Endothelial cell of umbilical vein (primary cell): ENCODE results near the gene GPR33. TPM values are rescaled to one million over a fixed set of nuclear protein-coding genes. Genes with fewer than 3 reads are reported as not detected.

Experiments
- Bru-seq: library from RNA; stranded (reverse); fragments of 400-500 nt; gene quantifications from one replicate; lab custom pipeline; 2021; lab: Mats Ljungman, UMichigan
- BruChase-seq, 2 experiments: library from RNA; stranded (reverse); fragments of 400-500 nt; gene quantifications; one replicate each; lab custom pipeline; 2021; lab: Mats Ljungman, UMichigan
- BruUV-seq: library from RNA; stranded (reverse); fragments of 400-500 nt; replicated peaks from 2 replicates; lab custom pipeline; 2021; lab: Mats Ljungman, UMichigan
- CTCF ChIA-PET: fragments of 300-600, 350-600 bp; sonication (Branson Sonifier 250); formaldehyde crosslinking; loops from one replicate; lab custom pipeline; 2021; ENCODE audit warnings: antibody characterized with exemption, inconsistent platforms; lab: Charles Lee
- POLR2A ChIA-PET: fragments of 300-600, 350-600 bp; sonication (Branson Sonifier 250); formaldehyde crosslinking; loops from one replicate; lab custom pipeline; 2021; ENCODE audit warnings: antibody characterized with exemption, inconsistent platforms; lab: Charles Lee
- DNase-seq: peaks from one replicate; pipeline ENCODE4 v3.0.0-alpha.2; 2011; ENCODE audit warnings: low read depth, low spot score
- FAIRE-seq: peaks from 2 replicates; lab custom pipeline; 2011; peaks lifted over from hg19 to GRCh38; lab: Jason Lieb, UNC
- H2AFZ ChIP-seq: 2 replicates; pipeline ENCODE4 v1.6.0; 2012; ENCODE audit warnings: low read depth, low read length, control low read depth, inconsistent platforms
- H3K27ac ChIP-seq: 2 replicates; pipeline ENCODE4 v1.5.1; 2011; ENCODE audit warnings: low read depth, mild to moderate bottlenecking, control low read depth, low read length, moderate library complexity; ENCODE audit not compliant: insufficient read depth
- H3K27me3 ChIP-seq, 2 experiments: 2 replicates each; pipeline versions ENCODE4 v1.6.0 to v1.6.1; 2011; ENCODE audit warnings: low read length in 2 of 2, mixed read lengths in 1 of 2; ENCODE audit not compliant: control insufficient read depth in 2 of 2, insufficient read depth in 2 of 2
- H3K36me3 ChIP-seq, 2 experiments: 2 replicates in 1 of 2; 3 replicates in 1 of 2; pipeline ENCODE4 v1.5.1; 2011; ENCODE audit warnings: low read length in 2 of 2, mild to moderate bottlenecking in 1 of 2, moderate library complexity in 1 of 2; ENCODE audit not compliant: control insufficient read depth in 2 of 2, insufficient read depth in 2 of 2; ENCODE audit errors: extremely low read depth in 1 of 2
- H3K4me1 ChIP-seq: 3 replicates; pipeline ENCODE4 v1.5.1; 2011; ENCODE audit warnings: mild to moderate bottlenecking, low read length; ENCODE audit not compliant: control insufficient read depth, insufficient read depth; ENCODE audit errors: extremely low read depth
- H3K4me2 ChIP-seq: 2 replicates; pipeline ENCODE4 v1.6.1; 2011; ENCODE audit warnings: low read length, control low read depth, mixed read lengths; ENCODE audit not compliant: insufficient read depth
- H3K4me3 ChIP-seq, 3 experiments: fragments of 200-600 bp in 1 of 3; sonication (generic), shearing (Covaris generic) in 1 of 3; replicated peaks in 1 of 3; 2 replicates each; pipeline ENCODE4 v1.5.1; 2011 to 2016; ENCODE audit warnings: control low read depth in 3 of 3, low read length in 3 of 3, mild to moderate bottlenecking in 2 of 3, inconsistent platforms in 1 of 3, low read depth in 1 of 3, moderate library complexity in 1 of 3; ENCODE audit not compliant: insufficient read depth in 1 of 3
- H3K79me2 ChIP-seq: 2 replicates; pipeline ENCODE4 v1.6.0; 2012; ENCODE audit warnings: low read length, inconsistent platforms; ENCODE audit not compliant: control insufficient read depth, insufficient read depth
- H3K9ac ChIP-seq: replicated peaks from 2 replicates; pipeline ENCODE3; 2011; ENCODE audit warnings: low read length, control low read depth; ENCODE audit not compliant: insufficient read depth; ENCODE audit errors: extremely low read depth
- H3K9me1 ChIP-seq: replicated peaks from 3 replicates; pipeline ENCODE4 v1.6.0; 2011; ENCODE audit warnings: mild to moderate bottlenecking, low read length; ENCODE audit not compliant: control insufficient read depth, insufficient read depth; ENCODE audit errors: extremely low read depth
- H3K9me3 ChIP-seq: replicated peaks from 2 replicates; pipeline ENCODE4 v1.5.1; 2012; ENCODE audit warnings: low read length, inconsistent platforms; ENCODE audit not compliant: control insufficient read depth, insufficient read depth
- H4K20me1 ChIP-seq: replicated peaks from 2 replicates; pipeline ENCODE3; 2011; ENCODE audit warnings: mild to moderate bottlenecking, low read length; ENCODE audit not compliant: control insufficient read depth, insufficient read depth; ENCODE audit errors: extremely low read depth
- CTCF ChIP-seq, 2 donors: IDR thresholded peaks; 1 replicate in 1 of 2; 2 replicates in 1 of 2; pipeline ENCODE4 v1.5.1; 2011; ENCODE audit warnings: low read length in 2 of 2, mild to moderate bottlenecking in 2 of 2, moderate library complexity in 2 of 2, control low read depth in 1 of 2, inconsistent platforms in 1 of 2, low read depth in 1 of 2; ENCODE audit not compliant: insufficient read depth in 1 of 2; ENCODE audit errors: extremely low read depth in 1 of 2
- EZH2 ChIP-seq: IDR thresholded peaks from 2 replicates; pipeline ENCODE4 v1.6.1; 2012; ENCODE audit warnings: borderline replicate concordance, low read depth, mild to moderate bottlenecking, moderate library complexity, low read length, inconsistent platforms; ENCODE audit not compliant: severe bottlenecking
- FOS ChIP-seq: IDR thresholded peaks from 2 replicates; pipeline ENCODE4 v1.6.1; 2011; ENCODE audit warnings: mild to moderate bottlenecking, low read length, moderate library complexity, borderline replicate concordance; ENCODE audit not compliant: insufficient read depth
- GATA2 ChIP-seq: IDR thresholded peaks from 2 replicates; pipeline ENCODE4 v1.7.0; 2011; ENCODE audit warnings: low read depth, mild to moderate bottlenecking, moderate library complexity, mixed read lengths, low read length; ENCODE audit not compliant: insufficient read length, insufficient read depth
- JUN ChIP-seq: IDR thresholded peaks from 2 replicates; pipeline ENCODE4 v1.6.1; 2011; ENCODE audit warnings: borderline replicate concordance, low read depth; ENCODE audit not compliant: insufficient read length, insufficient read depth
- MAX ChIP-seq: IDR thresholded peaks from 2 replicates; pipeline ENCODE4 v1.6.1; 2011; ENCODE audit not compliant: insufficient read depth, insufficient read length
- MYC ChIP-seq: IDR thresholded peaks from one replicate; pipeline ENCODE4 v1.6.1; 2011; ENCODE audit warnings: mild to moderate bottlenecking, low read depth, low read length
- POLR2A ChIP-seq: IDR thresholded peaks from 2 replicates; pipeline ENCODE4 v1.6.1; 2012; ENCODE audit warnings: low read depth, mild to moderate bottlenecking, control low read depth, low read length
- POLR2AphosphoS5 ChIP-seq: IDR thresholded peaks from 2 replicates; pipeline ENCODE4 v1.6.1; 2012; ENCODE audit warnings: low read depth, mild to moderate bottlenecking, control low read depth, low read length, moderate library complexity; ENCODE audit not compliant: insufficient read depth
- dilution Hi-C: fragments of 300-500 bp; cut with MboI; formaldehyde crosslinking; loops from one replicate; pipeline ENCODE4 v1.15.0; 2019; ENCODE audit warnings: low sequenced_read_pairs; ENCODE audit not compliant: extremely low pct_ligation_motif_present
- intact Hi-C: fragments of 100-400 bp; cut with micrococcal nuclease; formaldehyde crosslinking; loops from one replicate; pipeline ENCODE4 v1.10.0; 2022
- long read RNA-seq: library from polyadenylated mRNA; stranded (forward); transcript quantifications from one replicate; pipeline ENCODE4 v2.0.0, GENCODE V29; 2021
- polyA minus RNA-seq, 3 experiments: library from RNA; depleted of rRNA, polyadenylated mRNA; stranded (reverse); fragments of >200 nt; gene quantifications; 1 replicate in 1 of 3; 2 replicates in 2 of 3; pipeline ENCODE4 v1.2.3, GENCODE V29; 2011
- polyA plus RNA-seq, 4 experiments: library from polyadenylated mRNA; depleted of rRNA in 3 of 4; stranded (reverse) in 3 of 4; unstranded in 1 of 4; fragments of >200 nt; gene quantifications; 2 replicates each; pipeline versions ENCODE4 v1.2.1 to v1.2.3, GENCODE V29; 2011 to 2012; ENCODE audit warnings: missing spikeins in 1 of 4
- total RNA-seq: library from RNA; stranded (reverse); gene quantifications from 2 replicates; pipeline ENCODE4 v1.2.3, GENCODE V29; 2021

The GPR33 gene
- total RNA-seq (not detected in 2 replicates), polyA plus RNA-seq (not detected in 2 replicates), polyA minus RNA-seq (not detected in 2 replicates), Bru-seq, nascent RNA (not detected), BruChase-seq, experiment 1, labeled RNA remaining after a 6-hour chase (not detected), BruChase-seq, experiment 2, labeled RNA remaining after a 2-hour chase (not detected)
- not detected in 2 replicates for polyA plus RNA-seq (2011; cell fraction: cytosol; rRNA removed)
- polyA plus RNA-seq (2011; cell fraction: nucleus; rRNA removed), result not detected in 2 replicates
- polyA plus RNA-seq (2012), result not detected in 2 replicates
- polyA minus RNA-seq (2011; cell fraction: cytosol; rRNA and poly(A)+ RNA removed), result not detected
- not detected in 2 replicates for polyA minus RNA-seq (2011; cell fraction: nucleus; rRNA and poly(A)+ RNA removed)
- long read RNA-seq, result 0 reads

- Histone ChIP-seq H3K4me2 (no peak within 1 kb of the TSS), H2AFZ (no peak within 1 kb of the TSS), H4K20me1 (no peaks in the 10 kb centered on the region), H3K9me3 (no peaks in the 10 kb centered on the region), H3K36me3 (no peaks in the 10 kb centered on the region), H3K27me3 (no peaks in the 10 kb centered on the region), H3K4me1 (no peaks in the 10 kb centered on the region), H3K9ac (no peak within 1 kb of the TSS), H3K4me3 (no peak within 1 kb of the TSS), H3K9me1 (no peaks in the 10 kb centered on the region), H3K79me2 (no peaks in the 10 kb centered on the region), H3K27ac (no peak within 1 kb of the TSS)
- no peak for TF ChIP-seq POLR2A
- dilution Hi-C loops, result no loop called here
- intact Hi-C loops, result no loop called here
- ChIA-PET POLR2A (no interaction called here), CTCF (interaction anchor here (0.9 to 1.2 kb wide), 3 partner anchors 22 to 767 kb away, joined by 3 to 5 read pairs (median 3); no protein-coding TSS in a partner anchor)
- no peak for DNase-seq
- BruUV-seq, result no TSS peak
- no peak for FAIRE-seq
These were observed at the start of gene GPR33 for GRCh38 chr14:31487886-31488285. GPR33 (minus strand) TSS chr14:31488039; CDS start chr14:31483965, 4,074 bp downstream.

- CTCF ChIA-PET, result interaction anchor here (0.6 kb wide), 1 partner anchor 139 kb away, joined by 3 read pairs; no protein-coding TSS in a partner anchor
These were observed 48.5 kb upstream of the GPR33 start for GRCh38 chr14:31536201-31536960.

More at GRCh38 chr14:31536201-31536960, 48.5 kb upstream of the GPR33 start:
- intact Hi-C loops (no loop called here), dilution Hi-C loops (no loop called here)
- no peak for DNase-seq
- no peaks in the 10 kb centered on the region for H3K79me2 ChIP-seq
- H3K9ac ChIP-seq, result no peak overlapping the region
- H3K9me3 ChIP-seq, result no peaks in the 10 kb centered on the region
- peaks cover 0 to 5% of the 10 kb centered on the region in 2 experiments for H3K27me3 ChIP-seq
- H3K4me2 ChIP-seq, result no peak overlapping the region
- no peak overlapping the region for H3K4me3 ChIP-seq
- H3K4me1 ChIP-seq, result no peaks in the 10 kb centered on the region
- POLR2A ChIA-PET, result no interaction called here
- TF ChIP-seq MYC (no peak), POLR2A (no peak), EZH2 (no peak), GATA2 (no peak), POLR2AphosphoS5 (no peak), FOS (no peak), MAX (no peak), CTCF (IDR thresholded peaks at IDR 0.05; ENCODE audit: extremely low read depth in 1 of 2, insufficient read depth in 1 of 2, low read depth in 1 of 2, low read length in 2 of 2) (no peak), JUN (no peak)
- no peak overlapping the region for H2AFZ ChIP-seq
- H3K27ac ChIP-seq, result no peak overlapping the region
- H4K20me1 ChIP-seq, result no peaks in the 10 kb centered on the region
- H3K9me1 ChIP-seq, result no peaks in the 10 kb centered on the region
- BruUV-seq, result no TSS peak
- no peak for FAIRE-seq
- no peaks in the 10 kb centered on the region for H3K36me3 ChIP-seq
